Measurements from ENCODE around the gene HLA-DOB.

The HLA-DOB gene

DNA sequence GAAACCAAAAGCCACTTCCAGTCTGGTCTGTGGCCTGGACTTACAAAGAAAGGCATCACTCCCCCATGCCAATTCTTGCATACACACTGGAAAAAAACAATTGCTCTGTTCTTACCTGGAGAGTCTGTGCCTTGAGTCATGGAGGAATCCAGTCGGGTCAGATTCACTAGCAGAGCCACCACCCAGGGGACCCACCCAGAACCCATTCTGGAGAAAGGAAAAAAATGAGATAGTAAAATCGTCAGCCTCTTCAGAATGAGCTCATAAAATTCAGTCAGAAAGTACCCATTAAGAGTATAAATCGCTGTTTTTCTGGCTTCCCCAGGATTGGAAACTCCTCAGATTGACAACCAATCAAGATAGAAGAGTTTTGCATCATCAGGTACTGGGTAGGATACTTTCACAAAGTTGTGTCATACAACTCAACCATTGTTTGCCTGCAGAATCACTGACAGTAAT lies at the start of gene HLA-DOB:
TSS of gene HLA-DOB (minus strand) at position 257 of the 459 bp plus-strand sequence. CDS start at position 206, 51 bp downstream.
- TF ChIP-seq Cebpa-rat (IDR thresholded peaks at IDR 0.05), result no peak
- Histone ChIP-seq H3K27ac (no peak within 1 kb of the TSS), H3K4me3 (no peak within 1 kb of the TSS), H3K9me3 (no peaks in the 10 kb centered on the region), H3K4me2 (no peak within 1 kb of the TSS), H3K36me3 (no peaks in the 10 kb centered on the region), H4K20me1 (no peaks in the 10 kb centered on the region), H3K27me3 (no peaks in the 10 kb centered on the region), H3K4me1 (peaks cover 18% of the 10 kb centered on the region), H3K9ac (no peak within 1 kb of the TSS)

DNA sequence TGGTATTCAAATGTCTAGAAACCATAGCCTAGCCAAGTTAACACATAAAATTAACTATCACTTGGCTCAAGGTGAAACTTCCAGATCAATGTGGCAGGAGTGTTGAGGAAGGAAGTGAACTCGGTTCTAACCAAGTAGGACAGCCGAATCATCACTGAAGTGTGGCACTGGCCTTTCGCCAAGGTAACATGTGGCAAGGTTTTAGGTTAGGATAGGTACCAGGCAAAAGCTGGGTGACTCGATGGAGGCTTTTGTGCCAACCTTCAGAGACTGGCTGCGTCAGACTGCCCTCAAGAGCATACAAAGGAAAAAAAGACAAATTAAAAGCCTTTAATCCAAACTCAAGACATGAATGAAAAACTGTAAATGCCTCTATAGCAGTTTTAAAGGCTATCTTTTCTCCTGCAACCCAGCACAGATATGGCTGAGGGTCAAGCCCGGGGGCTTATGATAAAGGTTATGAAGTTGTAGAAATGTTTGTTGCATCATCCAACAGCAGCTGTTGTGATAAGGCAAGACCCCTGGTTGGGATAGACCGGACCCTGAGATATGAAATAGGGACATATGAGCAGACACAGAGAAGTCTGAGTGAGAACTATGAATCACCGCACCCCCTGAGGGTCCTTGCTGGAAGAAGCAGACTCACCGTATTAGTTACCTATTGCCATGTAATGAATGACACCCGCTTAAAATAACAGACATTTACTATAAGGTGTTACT lies 49.1 kb upstream of the HLA-DOB start:
- H3K4me1 ChIP-seq, result peaks cover 33% of the 10 kb centered on the region
- no peak for TF ChIP-seq Cebpa-rat (IDR thresholded peaks at IDR 0.05)
- H3K4me3 ChIP-seq, result no peak overlapping the region
- no peaks in the 10 kb centered on the region for H3K27me3 ChIP-seq
- H3K9me3 ChIP-seq, result no peaks in the 10 kb centered on the region
- H3K36me3 ChIP-seq, result peaks cover 5% of the 10 kb centered on the region
- no peak overlapping the region for H3K9ac ChIP-seq
- H3K4me2 ChIP-seq, result no peak overlapping the region
- no peak overlapping the region for H3K27ac ChIP-seq
- no peaks in the 10 kb centered on the region for H4K20me1 ChIP-seq

DNA sequence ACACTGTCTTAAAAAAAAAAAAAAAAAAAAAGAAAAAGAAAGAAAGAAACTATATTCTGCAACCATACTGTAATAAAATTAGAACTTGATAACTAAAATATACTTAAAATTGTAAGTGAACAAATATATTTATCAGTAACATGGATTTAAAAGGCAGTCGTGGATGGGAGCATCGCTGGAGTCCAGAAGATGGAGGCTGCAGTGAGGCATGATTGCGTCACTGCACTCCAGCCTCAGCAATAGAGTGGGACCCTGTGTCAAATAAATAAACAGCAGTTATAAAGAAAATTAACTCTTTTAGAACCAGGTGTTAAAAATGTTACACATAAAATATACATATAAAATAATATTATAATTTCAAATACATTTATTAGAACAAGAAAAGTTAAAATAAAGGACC lies 45.9 kb upstream of the HLA-DOB start:
- H3K9me3 ChIP-seq, result no peaks in the 10 kb centered on the region
- H3K4me3 ChIP-seq, result no peak overlapping the region
- no peak overlapping the region for H3K4me2 ChIP-seq
- peak; percentile 38; the same call in 1 of the 2 replicates for TF ChIP-seq Cebpa-rat (IDR thresholded peaks at IDR 0.05)
- no peak overlapping the region for H3K9ac ChIP-seq
- no peaks in the 10 kb centered on the region for H4K20me1 ChIP-seq
- peaks cover 37% of the 10 kb centered on the region for H3K36me3 ChIP-seq
- H3K27ac ChIP-seq, result no peak overlapping the region
- peaks cover 44% of the 10 kb centered on the region for H3K4me1 ChIP-seq
- no peaks in the 10 kb centered on the region for H3K27me3 ChIP-seq

DNA sequence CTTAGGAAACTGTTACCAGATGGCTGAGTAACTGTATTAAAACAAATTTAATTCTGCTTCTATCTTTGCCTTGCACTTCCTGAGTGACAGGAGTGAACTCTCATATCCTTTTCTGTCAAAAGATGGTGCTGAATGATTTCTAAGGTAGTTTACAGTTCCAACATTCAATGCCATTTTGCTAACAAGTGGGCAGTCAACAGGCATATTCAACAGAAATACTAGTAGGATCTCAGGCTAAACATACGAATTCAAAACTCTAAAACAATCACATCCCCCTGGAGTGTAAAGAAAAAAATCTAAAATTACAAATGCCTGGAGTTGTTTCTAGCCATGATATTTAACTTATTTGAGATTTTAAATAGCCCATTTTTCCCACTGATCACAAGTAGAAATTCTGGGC lies 43.9 kb upstream of the HLA-DOB start:
- Histone ChIP-seq H3K36me3 (peaks cover 54% of the 10 kb centered on the region), H3K4me3 (no peak overlapping the region), H3K9me3 (no peaks in the 10 kb centered on the region), H3K4me1 (peaks cover 33% of the 10 kb centered on the region), H3K9ac (no peak overlapping the region), H3K27ac (no peak overlapping the region), H4K20me1 (no peaks in the 10 kb centered on the region), H3K4me2 (no peak overlapping the region), H3K27me3 (no peaks in the 10 kb centered on the region)
- TF ChIP-seq Cebpa-rat (IDR thresholded peaks at IDR 0.05), result no peak

DNA sequence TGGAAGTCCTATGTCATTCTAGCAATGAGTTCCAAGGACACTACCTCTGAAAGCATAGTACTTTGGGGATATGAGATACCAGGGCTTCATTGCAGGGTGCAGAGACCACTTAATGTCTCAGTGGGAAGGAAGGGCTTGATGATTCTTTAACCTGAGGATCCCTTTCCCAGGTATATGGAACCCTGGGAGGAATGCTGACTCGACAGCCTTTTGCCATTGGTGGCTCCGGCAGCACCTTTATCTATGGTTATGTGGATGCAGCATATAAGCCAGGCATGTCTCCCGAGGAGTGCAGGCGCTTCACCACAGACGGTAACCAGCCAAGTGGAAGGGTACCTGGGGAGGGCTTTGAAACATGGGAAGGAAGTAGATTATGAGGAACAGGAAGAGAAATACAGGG lies 41.4 kb upstream of the HLA-DOB start:
- H3K4me3 ChIP-seq, result no peak overlapping the region
- no peaks in the 10 kb centered on the region for H3K27me3 ChIP-seq
- no peaks in the 10 kb centered on the region for H3K9me3 ChIP-seq
- TF ChIP-seq Cebpa-rat (IDR thresholded peaks at IDR 0.05), result no peak
- peaks cover 54% of the 10 kb centered on the region for H3K36me3 ChIP-seq
- no peak overlapping the region for H3K27ac ChIP-seq
- no peak overlapping the region for H3K4me2 ChIP-seq
- peaks cover 34% of the 10 kb centered on the region for H3K4me1 ChIP-seq
- H4K20me1 ChIP-seq, result no peaks in the 10 kb centered on the region
- H3K9ac ChIP-seq, result no peak overlapping the region

DNA sequence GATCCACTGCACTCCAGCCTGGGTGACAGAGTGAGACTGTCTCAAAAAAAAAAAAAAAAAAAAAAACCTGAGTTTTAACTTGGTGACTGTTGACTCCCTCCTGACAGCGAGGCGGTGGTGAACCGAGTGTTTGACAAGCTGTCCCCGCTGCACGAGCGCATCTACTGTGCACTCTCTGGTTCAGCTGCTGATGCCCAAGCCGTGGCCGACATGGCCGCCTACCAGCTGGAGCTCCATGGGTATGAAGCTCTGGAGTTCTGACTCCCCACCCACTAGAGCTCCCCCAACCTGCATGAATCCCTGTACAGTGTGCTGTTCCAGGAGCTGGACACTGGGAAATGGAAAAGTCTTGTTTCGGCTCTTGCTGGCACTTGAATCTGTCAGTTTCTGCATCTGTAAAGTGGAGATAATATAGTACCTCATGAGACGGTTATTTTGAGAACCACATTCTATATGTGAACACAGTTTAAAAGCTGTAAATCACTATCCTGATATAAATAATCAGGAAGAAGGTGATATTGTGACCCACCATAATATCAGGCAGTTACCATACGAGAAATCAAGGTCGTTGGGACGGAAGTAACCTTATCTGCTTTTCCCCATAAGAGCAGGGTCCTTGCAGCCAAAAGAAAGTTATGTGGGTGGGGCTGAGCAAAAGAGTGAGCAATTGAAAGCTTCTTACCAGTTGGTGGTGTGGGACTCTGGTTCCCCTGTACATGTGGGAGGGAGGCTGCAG lies 40.5 kb upstream of the HLA-DOB start:
- Histone ChIP-seq H3K4me1 (peaks cover 38% of the 10 kb centered on the region), H3K9ac (no peak overlapping the region), H3K4me2 (no peak overlapping the region), H3K9me3 (no peaks in the 10 kb centered on the region), H3K36me3 (peaks cover 54% of the 10 kb centered on the region), H4K20me1 (no peaks in the 10 kb centered on the region), H3K27me3 (no peaks in the 10 kb centered on the region), H3K27ac (no peak overlapping the region), H3K4me3 (no peak overlapping the region)
- no peak for TF ChIP-seq Cebpa-rat (IDR thresholded peaks at IDR 0.05)

DNA sequence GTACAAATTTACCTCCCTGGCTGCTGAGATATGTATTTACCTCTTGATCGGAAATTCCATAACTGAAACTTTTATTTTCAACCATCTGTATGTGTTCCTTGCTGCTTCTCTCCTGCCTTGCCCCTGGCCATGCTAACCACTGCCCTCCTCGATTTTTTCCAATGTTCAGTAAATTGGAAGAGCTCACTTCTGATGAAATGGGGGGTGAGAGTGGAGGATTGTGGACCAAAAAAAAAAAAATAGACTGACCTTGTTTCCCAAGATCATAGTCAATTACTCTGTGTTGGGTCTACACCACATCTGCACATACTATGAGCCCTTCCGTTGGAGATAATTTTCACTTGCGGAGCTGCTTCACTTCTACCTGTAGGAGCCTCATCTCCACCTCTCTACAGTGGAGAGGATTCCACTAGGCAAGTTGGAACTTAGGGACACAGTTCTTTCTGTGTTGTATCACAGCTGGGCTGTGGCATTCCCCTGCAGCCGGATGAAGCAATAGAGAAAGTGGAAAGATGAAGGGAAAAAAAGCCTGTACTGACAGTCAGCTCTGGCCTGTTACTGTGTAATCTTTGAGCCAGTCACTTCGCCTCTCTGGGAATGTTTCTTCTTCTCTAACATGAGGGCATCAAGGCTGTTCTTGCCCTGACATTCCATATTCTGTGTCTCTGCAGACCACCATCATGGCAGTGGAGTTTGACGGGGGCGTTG lies 38.8 kb upstream of the HLA-DOB start:
- H3K4me1 ChIP-seq, result peaks cover 50% of the 10 kb centered on the region
- no peaks in the 10 kb centered on the region for H3K9me3 ChIP-seq
- H3K9ac ChIP-seq, result peak overlapping the region; percentile 91
- peaks cover 55% of the 10 kb centered on the region for H3K36me3 ChIP-seq
- peak overlapping the region; percentile 93 for H3K4me2 ChIP-seq
- H4K20me1 ChIP-seq, result no peaks in the 10 kb centered on the region; the same call in 1 of the 2 replicates
- peak overlapping the region; percentile 93 for H3K4me3 ChIP-seq
- peak overlapping the region; percentile 90 for H3K27ac ChIP-seq
- no peaks in the 10 kb centered on the region for H3K27me3 ChIP-seq
- TF ChIP-seq Cebpa-rat (IDR thresholded peaks at IDR 0.05), result no peak

DNA sequence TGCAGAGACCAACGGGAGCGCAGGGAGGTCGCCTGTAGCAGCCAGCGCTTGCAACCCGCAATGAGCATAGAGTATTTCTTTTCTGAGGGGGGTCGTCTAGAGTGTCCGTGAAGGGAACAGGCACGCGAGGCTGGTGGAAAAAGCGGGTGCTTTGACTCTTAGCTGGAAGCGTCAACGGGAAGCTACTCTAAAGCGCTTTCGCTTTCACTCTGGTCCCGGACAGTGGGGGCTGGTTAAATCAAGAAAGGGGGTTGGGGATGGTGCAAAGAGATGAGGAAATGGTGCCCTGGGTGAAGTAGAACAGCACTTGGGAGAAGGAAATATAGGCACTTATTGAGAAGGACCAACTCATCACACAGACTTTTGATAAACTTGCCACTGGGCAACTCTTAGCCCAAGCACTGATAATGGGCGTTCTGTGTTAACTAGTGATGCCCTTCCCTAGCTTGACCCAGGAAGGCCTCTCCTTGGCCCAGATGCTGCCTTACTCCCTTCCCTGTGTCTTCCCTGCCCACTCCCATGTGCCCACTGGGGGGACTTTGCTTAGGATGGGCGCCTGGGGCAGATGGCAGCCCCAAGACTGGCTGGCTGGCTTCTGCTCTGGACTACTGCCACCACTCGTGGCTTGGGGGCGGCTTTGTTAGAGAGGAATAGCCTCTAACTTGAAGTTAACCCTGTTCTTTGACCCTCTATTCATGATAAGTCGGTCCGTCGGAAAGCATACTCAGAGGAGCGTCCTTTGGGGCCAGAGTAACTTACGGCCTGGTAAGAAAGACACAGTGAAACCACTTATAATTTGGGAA lies 37.8 kb upstream of the HLA-DOB start:
- Histone ChIP-seq H3K27ac (peak overlapping the region; percentile 90), H3K4me3 (peak overlapping the region; percentile 93), H3K4me2 (peak overlapping the region; percentile 93), H3K36me3 (peaks cover 55% of the 10 kb centered on the region), H3K9ac (peak overlapping the region; percentile 91), H3K9me3 (no peaks in the 10 kb centered on the region), H3K4me1 (peaks cover 43% of the 10 kb centered on the region), H3K27me3 (no peaks in the 10 kb centered on the region), H4K20me1 (no peaks in the 10 kb centered on the region; the same call in 1 of the 2 replicates)
- no peak for TF ChIP-seq Cebpa-rat (IDR thresholded peaks at IDR 0.05)
